Measurements from ENCODE around the gene PDE4A. TPM values are rescaled to one million over a fixed set of nuclear protein-coding genes. Genes with fewer than 3 reads are reported as not detected.
A peak's percentile ranks its signal among the peaks of the same experiment; 100 is the strongest.
"Not testable (repeated sequence)": the region's sequence is repeated elsewhere in the genome, so short reads cannot be mapped to it uniquely, and the experiment has no call there.

Gene PDE4A
- total and polyA plus RNA-seq, 5 experiments from 2014 or later = 0.33 to 2.5 (median 0.99) TPM

GRCh38 chr19:10390652-10391286 lies 29.6 kb upstream of the PDE4A start:
- DNase-seq (peak; percentile 44 to 83 (median 59)), ATAC-seq (peak; percentile 57 to 62)
- H3K27ac Mint-ChIP-seq = peak overlapping the region in 7 of 10 donors; percentile 23 to 88 (median 71)
- H3K36me3 Mint-ChIP-seq = peaks cover 0 to 39% (median 8%) of the 10 kb centered on the region in 3 donors
- H3K4me3 Mint-ChIP-seq = no peak overlapping the region
- H3K4me1 Mint-ChIP-seq = peaks cover 0 to 7% (median 2%) of the 10 kb centered on the region in 4 donors
- no peaks in the 10 kb centered on the region for H3K27me3 Mint-ChIP-seq
- no peaks in the 10 kb centered on the region for H3K9me3 Mint-ChIP-seq
- POLR2A ChIA-PET = interaction anchor here (0.9 to 1.2 kb wide), 4 partner anchors 10 to 121 kb away, joined by 4 to 6 read pairs (median 5); partner anchors contain the start of genes ICAM1 and TYK2

- Mint-ChIP-seq H3K36me3 (peaks cover 0 to 50% (median 10%) of the 10 kb centered on the region in 3 donors), H3K27ac (peak overlapping the region in 2 of 10 donors; percentile 29 to 40), H3K4me1 (peaks cover 0 to 7% (median 4%) of the 10 kb centered on the region in 4 donors), H3K9me3 (no peaks in the 10 kb centered on the region), H3K27me3 (no peaks in the 10 kb centered on the region), H3K4me3 (no peak overlapping the region)
- ATAC-seq (no peak), DNase-seq (no peak)
- POLR2A ChIA-PET = interaction anchor here (0.8 to 1.6 kb wide), 2 partner anchors 11 to 133 kb away, joined by 4 to 5 read pairs; partner anchors contain the start of gene TYK2
These were observed 28.2 kb upstream of the PDE4A start for GRCh38 chr19:10392120-10392519.

GRCh38 chr19:10393137-10393536 lies 27.2 kb upstream of the PDE4A start:
- ATAC-seq (no peak), DNase-seq (no peak)
- peaks cover 0 to 57% (median 10%) of the 10 kb centered on the region in 3 donors for H3K36me3 Mint-ChIP-seq
- peaks cover 7 to 14% (median 10%) of the 10 kb centered on the region in 4 donors for H3K4me1 Mint-ChIP-seq
- H3K27me3 Mint-ChIP-seq = no peaks in the 10 kb centered on the region
- H3K27ac Mint-ChIP-seq = peak overlapping the region in 1 of 10 donors; percentile 69
- POLR2A ChIA-PET = no interaction called here
- no peak overlapping the region for H3K4me3 Mint-ChIP-seq
- no peaks in the 10 kb centered on the region for H3K9me3 Mint-ChIP-seq

GRCh38 chr19:10395003-10395402 lies 25.3 kb upstream of the PDE4A start:
- POLR2A ChIA-PET = interaction anchor here (1.2 kb wide), 1 partner anchor 12 kb away, joined by 6 read pairs; no protein-coding TSS in a partner anchor
- Mint-ChIP-seq H3K27ac (peak overlapping the region in 1 of 10 donors; percentile 11), H3K4me1 (peaks cover 9 to 16% (median 15%) of the 10 kb centered on the region in 4 donors), H3K27me3 (no peaks in the 10 kb centered on the region), H3K4me3 (no peak overlapping the region), H3K9me3 (no peaks in the 10 kb centered on the region), H3K36me3 (peaks cover 0 to 58% (median 10%) of the 10 kb centered on the region in 3 donors)
- DNase-seq (no peak), ATAC-seq (no peak)

- Mint-ChIP-seq H3K36me3 (peaks cover 0 to 58% (median 10%) of the 10 kb centered on the region in 3 donors), H3K9me3 (no peaks in the 10 kb centered on the region), H3K4me3 (no peak overlapping the region), H3K27me3 (no peaks in the 10 kb centered on the region), H3K27ac (peak overlapping the region in 1 of 10 donors; percentile 11), H3K4me1 (peaks cover 12 to 20% (median 16%) of the 10 kb centered on the region in 4 donors)
- no peak for DNase-seq
- POLR2A ChIA-PET = interaction anchor here (0.7 to 1.2 kb wide), 2 partner anchors 12 to 14 kb away, joined by 3 to 6 read pairs; no protein-coding TSS in a partner anchor
- ATAC-seq = no peak
These were observed 24.9 kb upstream of the PDE4A start for GRCh38 chr19:10395436-10395835.

GRCh38 chr19:10395917-10396316 lies 24.4 kb upstream of the PDE4A start:
- ATAC-seq = no peak
- no peak for DNase-seq
- POLR2A ChIA-PET = interaction anchor here (0.7 to 1.2 kb wide), 2 partner anchors 13 to 14 kb away, joined by 3 to 6 read pairs; no protein-coding TSS in a partner anchor
- no peak overlapping the region for H3K4me3 Mint-ChIP-seq
- H3K4me1 Mint-ChIP-seq = peaks cover 15 to 23% (median 17%) of the 10 kb centered on the region in 4 donors
- peaks cover 0 to 55% (median 8%) of the 10 kb centered on the region in 3 donors for H3K36me3 Mint-ChIP-seq
- no peaks in the 10 kb centered on the region for H3K27me3 Mint-ChIP-seq
- H3K27ac Mint-ChIP-seq = peak overlapping the region in 2 of 10 donors; percentile 18 to 75
- no peaks in the 10 kb centered on the region for H3K9me3 Mint-ChIP-seq

- Mint-ChIP-seq H3K36me3 (peaks cover 0 to 34% (median 2%) of the 10 kb centered on the region in 3 donors), H3K4me3 (peak overlapping the region in 1 of 10 donors; percentile 2), H3K27ac (peak overlapping the region in 4 of 10 donors; percentile 29 to 79 (median 60)), H3K4me1 (peaks cover 28 to 45% (median 41%) of the 10 kb centered on the region in 4 donors), H3K9me3 (no peaks in the 10 kb centered on the region), H3K27me3 (no peaks in the 10 kb centered on the region)
- ATAC-seq (no peak), DNase-seq (no peak)
- POLR2A ChIA-PET = interaction anchor here (0.6 to 0.9 kb wide), 2 partner anchors 23 to 98 kb away, joined by 3 read pairs; no protein-coding TSS in a partner anchor
These were observed 21.5 kb upstream of the PDE4A start for GRCh38 chr19:10398819-10399218.

GRCh38 chr19:10399340-10399739 lies 21.0 kb upstream of the PDE4A start:
- not testable (repeated sequence) for ATAC-seq, H3K27me3 Mint-ChIP-seq, DNase-seq, H3K9me3 Mint-ChIP-seq
- Mint-ChIP-seq H3K36me3 (peaks cover 0 to 29% (median 2%) of the 10 kb centered on the region in 3 donors), H3K4me3 (peak overlapping the region in 2 of 10 donors; percentile 20 to 47), H3K4me1 (peaks cover 33 to 48% (median 44%) of the 10 kb centered on the region in 4 donors), H3K27ac (peak overlapping the region in 3 of 10 donors; percentile 29 to 81 (median 57))
- POLR2A ChIA-PET = interaction anchor here (0.6 to 1.3 kb wide), 5 partner anchors 21 to 209 kb away, joined by 3 to 6 read pairs (median 4); no protein-coding TSS in a partner anchor

GRCh38 chr19:10399878-10400277 lies 20.5 kb upstream of the PDE4A start:
- Mint-ChIP-seq H3K27me3 (no peaks in the 10 kb centered on the region), H3K4me1 (peaks cover 33 to 54% (median 49%) of the 10 kb centered on the region in 4 donors), H3K27ac (peak overlapping the region in 5 of 10 donors; percentile 6 to 71 (median 40)), H3K36me3 (peaks cover 0 to 25% (median 2%) of the 10 kb centered on the region in 3 donors), H3K4me3 (no peak overlapping the region), H3K9me3 (peaks cover 0 to 2% (median 0%) of the 10 kb centered on the region in 9 donors)
- DNase-seq (no peak), ATAC-seq (no peak)
- POLR2A ChIA-PET = interaction anchor here (0.6 to 9.8 kb wide), 8 partner anchors 15 to 304 kb away, joined by 3 to 91 read pairs (median 4); no protein-coding TSS in a partner anchor

- no peak for DNase-seq
- peaks cover 0 to 7% (median 0%) of the 10 kb centered on the region in 3 donors for H3K36me3 Mint-ChIP-seq
- peaks cover 34 to 72% (median 69%) of the 10 kb centered on the region in 4 donors for H3K4me1 Mint-ChIP-seq
- no peak for ATAC-seq
- peaks cover 0 to 2% (median 0%) of the 10 kb centered on the region in 9 donors for H3K9me3 Mint-ChIP-seq
- H3K4me3 Mint-ChIP-seq = peak overlapping the region; percentile 91 to 98 (median 92)
- H3K27ac Mint-ChIP-seq = peak overlapping the region; percentile 81 to 98 (median 98)
- POLR2A ChIA-PET = interaction anchor here (0.6 to 9.8 kb wide), 5 partner anchors 13 to 433 kb away, joined by 3 to 91 read pairs (median 4); partner anchors contain the start of genes ICAM1, RAVER1 and TMED1
- no peaks in the 10 kb centered on the region for H3K27me3 Mint-ChIP-seq
These were observed 17.8 kb upstream of the PDE4A start for GRCh38 chr19:10402441-10403038.

- peak; percentile 78 for ATAC-seq
- POLR2A ChIA-PET = interaction anchor here (0.5 to 9.8 kb wide), 8 partner anchors 12 to 1193 kb away, joined by 3 to 91 read pairs (median 6); partner anchors contain the start of genes ICAM1, PDE4A, RAVER1 and TMED1
- H3K9me3 Mint-ChIP-seq = peaks cover 0 to 2% (median 0%) of the 10 kb centered on the region in 9 donors
- DNase-seq = peak; percentile 96 to 98 (median 97)
- H3K4me3 Mint-ChIP-seq = peak within 1 kb of the TSS; percentile 91 to 98 (median 92)
- H3K27me3 Mint-ChIP-seq = no peaks in the 10 kb centered on the region
- H3K36me3 Mint-ChIP-seq = no peaks in the 10 kb centered on the region
- peak within 1 kb of the TSS; percentile 81 to 98 (median 98) for H3K27ac Mint-ChIP-seq
- H3K4me1 Mint-ChIP-seq = peaks cover 31 to 74% (median 70%) of the 10 kb centered on the region in 4 donors
These were observed 17.0 kb upstream of the PDE4A start, which contains the start of gene CDC37 for GRCh38 chr19:10403137-10404021. CDC37 (minus strand) TSS chr19:10403542; CDS start chr19:10403479, 63 bp downstream.
